NCI-H187 treated with DMSO at 0.1 percent for 48 hours (cell line): ENCODE data around the gene RRP9.
"Not testable (repeated sequence)": the region's sequence is repeated elsewhere in the genome, so short reads cannot be mapped to it uniquely, and the experiment has no call there.

Experiments
- DNase-seq: peaks from one replicate; lab custom pipeline; 2025; lab: John Stamatoyannopoulos, UW

RRP9 gene, protein sequence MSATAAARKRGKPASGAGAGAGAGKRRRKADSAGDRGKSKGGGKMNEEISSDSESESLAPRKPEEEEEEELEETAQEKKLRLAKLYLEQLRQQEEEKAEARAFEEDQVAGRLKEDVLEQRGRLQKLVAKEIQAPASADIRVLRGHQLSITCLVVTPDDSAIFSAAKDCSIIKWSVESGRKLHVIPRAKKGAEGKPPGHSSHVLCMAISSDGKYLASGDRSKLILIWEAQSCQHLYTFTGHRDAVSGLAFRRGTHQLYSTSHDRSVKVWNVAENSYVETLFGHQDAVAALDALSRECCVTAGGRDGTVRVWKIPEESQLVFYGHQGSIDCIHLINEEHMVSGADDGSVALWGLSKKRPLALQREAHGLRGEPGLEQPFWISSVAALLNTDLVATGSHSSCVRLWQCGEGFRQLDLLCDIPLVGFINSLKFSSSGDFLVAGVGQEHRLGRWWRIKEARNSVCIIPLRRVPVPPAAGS

GRCh38 chr3:51941798-51942602 lies at the start of gene RRP9, which contains the start of gene PARP3:
Gene RRP9 (minus strand): TSS chr3:51941904. CDS start chr3:51941867, 37 bp downstream.
Gene PARP3 (plus strand): TSS chr3:51942363. CDS start chr3:51943356, 993 bp downstream.
- peak; percentile 94 for DNase-seq

DNA sequence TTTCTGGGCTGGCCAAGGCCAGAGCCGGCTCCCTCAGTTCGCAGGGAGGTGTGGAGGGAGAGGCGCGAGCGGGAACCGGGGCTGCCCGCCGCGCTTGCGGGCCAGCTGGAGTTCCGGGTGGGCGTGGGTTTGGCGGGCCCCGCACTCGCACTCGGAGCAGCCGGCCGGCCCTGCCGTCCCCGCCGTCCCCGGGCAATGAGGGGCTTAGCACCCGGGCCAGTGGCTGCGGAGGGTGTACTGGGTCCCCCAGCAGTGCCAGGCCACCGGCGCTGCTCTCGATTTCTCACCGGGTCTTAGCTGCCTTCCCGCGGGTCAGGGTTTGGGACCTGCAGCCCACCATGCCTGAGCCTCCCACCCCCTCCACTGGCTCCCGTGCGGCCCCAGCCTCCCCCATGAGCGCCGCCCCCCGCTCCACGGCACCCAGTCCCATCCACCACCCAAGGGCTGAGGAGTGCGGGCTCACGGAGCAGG lies 48.8 kb upstream of the RRP9 start:
- DNase-seq = not testable (repeated sequence)

DNA sequence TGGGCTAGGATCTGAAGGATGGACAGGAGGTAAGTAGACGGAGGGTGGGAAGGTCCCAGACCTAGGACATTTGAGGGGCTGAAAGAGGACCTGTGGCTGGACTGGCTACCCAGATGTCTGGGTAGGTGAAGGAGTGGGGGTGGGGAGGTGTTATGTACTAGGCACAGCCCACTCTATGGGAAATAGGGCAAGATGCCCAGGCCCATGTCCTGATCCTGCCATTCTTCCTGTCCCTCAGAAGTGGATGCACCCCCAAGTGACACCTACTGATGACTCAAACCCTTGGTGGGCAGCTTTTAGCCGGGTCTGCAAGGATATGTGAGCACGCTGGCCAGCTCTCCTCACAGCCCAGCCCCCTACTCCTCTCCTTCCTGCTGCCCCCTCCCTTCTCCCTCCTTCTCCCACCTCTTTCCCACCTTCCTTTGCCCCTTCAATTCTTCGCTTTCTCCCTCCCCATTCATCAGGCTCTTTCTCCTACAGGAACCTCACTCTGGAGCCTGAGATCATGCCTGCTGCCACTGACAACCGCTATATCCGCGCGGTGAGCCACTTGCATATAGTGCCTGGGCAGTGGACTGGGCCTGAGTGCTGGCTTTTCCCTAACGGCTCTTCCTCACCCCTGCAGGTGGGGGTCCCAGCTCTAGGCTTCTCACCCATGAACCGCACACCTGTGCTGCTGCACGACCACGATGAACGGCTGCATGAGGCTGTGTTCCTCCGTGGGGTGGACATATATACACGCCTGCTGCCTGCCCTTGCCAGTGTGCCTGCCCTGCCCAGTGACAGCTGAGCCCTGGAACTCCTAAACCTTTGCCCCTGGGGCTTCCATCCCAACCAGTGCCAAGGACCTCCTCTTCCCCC lies 46.8 kb upstream of the RRP9 start:
- DNase-seq = no peak

- no peak for DNase-seq
Measured at GRCh38 chr3:51987568-51987967, 45.9 kb upstream of the RRP9 start.

DNA sequence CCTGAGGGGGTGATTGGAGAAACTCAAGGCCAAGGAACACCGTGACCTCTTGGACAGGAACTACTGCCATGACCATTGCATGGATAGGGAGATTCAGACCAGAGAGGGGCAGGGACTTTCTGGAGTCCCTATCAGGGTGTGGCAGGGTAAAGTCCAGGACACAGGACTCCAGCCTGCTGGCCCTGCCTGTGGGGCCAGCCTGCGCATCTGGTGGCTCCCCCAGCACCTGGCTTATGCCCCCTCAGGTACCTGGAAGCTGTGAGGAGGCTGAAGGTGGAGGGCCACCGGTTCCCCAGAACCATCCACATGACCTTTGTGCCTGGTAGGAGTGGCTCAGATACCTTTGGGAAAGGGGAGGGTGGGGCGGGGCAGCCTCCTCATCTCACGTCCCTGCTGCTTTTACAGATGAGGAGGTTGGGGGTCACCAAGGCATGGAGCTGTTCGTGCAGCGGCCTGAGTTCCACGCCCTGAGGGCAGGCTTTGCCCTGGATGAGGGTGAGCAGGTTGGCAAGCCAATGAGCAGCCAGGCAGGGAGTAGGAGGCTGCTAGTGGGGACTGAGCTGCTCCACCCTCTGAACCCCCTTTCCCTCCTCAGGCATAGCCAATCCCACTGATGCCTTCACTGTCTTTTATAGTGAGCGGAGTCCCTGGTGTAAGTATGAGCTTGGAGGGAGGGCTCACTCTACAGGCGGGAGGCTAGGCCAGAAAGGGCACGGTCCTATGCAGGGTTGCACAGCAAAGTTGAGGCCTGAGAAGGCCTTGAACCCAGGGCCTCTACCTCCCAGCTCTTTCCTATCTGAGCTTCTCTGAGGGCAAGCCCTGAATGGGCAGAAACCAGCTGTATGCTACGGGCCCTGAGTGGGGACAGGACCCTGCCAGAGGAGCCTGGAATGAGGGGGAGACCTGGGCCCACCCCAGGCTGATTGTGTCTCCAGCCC lies 44.6 kb upstream of the RRP9 start:
- DNase-seq = no peak

GRCh38 chr3:51985063-51985462 lies 43.4 kb upstream of the RRP9 start:
- DNase-seq = no peak

GRCh38 chr3:51984269-51984647 lies 42.6 kb upstream of the RRP9 start:
- DNase-seq = no peak

- DNase-seq = no peak
Measured at GRCh38 chr3:51983578-51984268, 42.0 kb upstream of the RRP9 start.

DNA sequence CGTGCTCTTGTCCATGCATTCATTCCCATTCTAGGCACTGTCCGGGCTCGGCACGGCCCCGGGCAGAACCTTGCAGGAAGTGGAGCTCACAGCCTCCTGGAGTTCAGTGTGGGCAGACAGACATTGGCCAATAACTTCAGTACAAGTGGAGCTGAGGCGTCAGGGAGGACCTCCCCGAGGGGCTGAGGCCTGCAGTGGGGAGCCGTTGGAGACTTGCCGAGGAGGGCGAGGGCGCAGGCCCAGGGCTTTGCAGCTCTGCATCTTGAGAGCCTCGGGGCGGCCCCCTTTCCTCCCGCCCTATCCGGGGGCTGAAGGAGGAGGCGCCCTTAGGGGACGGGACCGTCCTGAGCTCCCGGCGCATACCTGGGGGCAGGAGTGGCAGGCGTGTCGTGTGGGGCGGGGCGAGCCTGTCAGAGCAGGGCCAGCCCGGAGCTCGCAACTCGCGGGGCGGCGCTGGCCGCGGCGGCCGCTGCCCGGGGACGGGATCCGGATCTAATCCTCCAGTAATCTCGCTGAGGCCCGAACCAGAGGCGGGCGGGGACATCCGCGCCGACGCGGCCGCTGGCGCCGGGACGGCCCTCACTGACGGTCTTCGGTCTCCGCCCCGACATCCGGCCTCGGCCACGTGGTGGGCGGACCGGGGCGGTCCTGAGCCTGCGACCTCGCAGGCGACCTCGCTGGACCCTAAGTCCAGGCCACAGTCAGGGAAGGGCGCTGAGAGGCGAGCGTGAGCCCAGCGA lies 41.3 kb upstream of the RRP9 start, which contains the start of gene ACY1:
ACY1 (plus strand) TSS at position 698 of the 740 bp plus-strand sequence. CDS start 530 bp downstream, outside the sequence.
- DNase-seq = no peak

- DNase-seq = no peak
Measured at GRCh38 chr3:51982352-51982837, 40.7 kb upstream of the RRP9 start.

- DNase-seq = no peak
Measured at GRCh38 chr3:51980253-51980652, 38.5 kb upstream of the RRP9 start.

DNA sequence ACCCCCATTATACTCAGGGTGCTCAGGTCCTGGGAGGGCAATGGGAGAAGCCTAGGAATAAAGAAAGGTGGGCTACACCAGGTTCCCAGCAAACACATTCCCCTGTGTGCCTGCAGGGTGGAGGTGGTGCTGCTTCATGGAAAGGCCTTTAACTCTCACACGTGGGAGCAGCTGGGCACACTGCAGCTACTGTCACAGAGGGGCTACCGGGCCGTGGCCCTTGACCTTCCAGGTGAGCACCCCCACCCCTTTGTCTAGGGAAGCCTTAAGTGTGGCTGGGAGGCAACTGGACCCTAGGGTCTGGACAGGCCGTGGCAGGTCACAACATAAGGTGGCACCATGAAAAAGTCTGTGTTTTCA lies 36.4 kb upstream of the RRP9 start:
- DNase-seq = no peak

GRCh38 chr3:51977446-51978142 lies 35.9 kb upstream of the RRP9 start:
- no peak for DNase-seq

DNA sequence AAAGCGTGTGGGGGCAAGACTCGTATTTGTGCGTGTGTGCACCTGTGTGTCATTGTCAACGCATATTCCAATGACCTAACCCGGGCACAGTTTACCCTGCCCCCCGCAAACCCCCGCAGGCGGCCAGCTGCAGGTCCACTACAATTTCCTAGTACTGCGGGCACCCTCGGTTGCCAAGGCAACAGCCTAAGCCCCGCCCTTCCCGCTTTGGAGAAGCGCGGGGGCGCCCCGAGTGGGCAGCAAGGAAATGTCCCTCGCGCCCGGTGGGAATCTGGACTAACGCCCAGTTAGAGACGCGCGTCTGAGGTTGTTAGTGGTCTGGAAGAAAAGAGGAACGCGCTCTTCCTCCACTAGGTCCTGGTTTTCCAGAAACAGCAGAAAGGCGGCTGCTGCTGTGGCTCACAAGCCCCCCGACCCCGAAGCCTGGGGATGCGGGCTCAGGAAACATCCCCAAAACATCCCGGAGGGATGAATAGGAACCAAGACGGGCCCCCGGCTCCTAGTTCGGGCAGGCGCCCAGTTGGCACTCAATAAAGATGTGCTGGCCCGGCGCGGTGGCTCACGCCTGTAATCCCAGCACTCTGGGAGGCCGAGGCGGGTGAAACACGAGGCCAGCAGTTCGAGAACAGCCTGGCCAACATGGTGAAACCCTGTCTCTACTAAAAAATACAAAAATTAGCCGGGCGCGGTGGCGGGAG lies 34.3 kb upstream of the RRP9 start:
- DNase-seq = no peak

GRCh38 chr3:51974963-51975851 lies 33.5 kb upstream of the RRP9 start, which contains the start of gene ABHD14A:
Gene ABHD14A (plus strand): TSS chr3:51975064. CDS start chr3:51975136, 72 bp downstream.
- no peak for DNase-seq

- DNase-seq = no peak
Measured at GRCh38 chr3:51974277-51974962, 32.7 kb upstream of the RRP9 start.
